8988T (cell line): ENCODE results near the gene PTPN2.

Source experiments
- DNase-seq: peaks from one replicate; pipeline ENCODE4 v3.0.0; 2011

The PTPN2 gene

GRCh38 chr18:12857215-12857905 is 26.7 kb downstream of the PTPN2 start:
- no peak for DNase-seq

GRCh38 chr18:12855916-12856315 is 28.1 kb downstream of the PTPN2 start:
- no peak for DNase-seq

DNA sequence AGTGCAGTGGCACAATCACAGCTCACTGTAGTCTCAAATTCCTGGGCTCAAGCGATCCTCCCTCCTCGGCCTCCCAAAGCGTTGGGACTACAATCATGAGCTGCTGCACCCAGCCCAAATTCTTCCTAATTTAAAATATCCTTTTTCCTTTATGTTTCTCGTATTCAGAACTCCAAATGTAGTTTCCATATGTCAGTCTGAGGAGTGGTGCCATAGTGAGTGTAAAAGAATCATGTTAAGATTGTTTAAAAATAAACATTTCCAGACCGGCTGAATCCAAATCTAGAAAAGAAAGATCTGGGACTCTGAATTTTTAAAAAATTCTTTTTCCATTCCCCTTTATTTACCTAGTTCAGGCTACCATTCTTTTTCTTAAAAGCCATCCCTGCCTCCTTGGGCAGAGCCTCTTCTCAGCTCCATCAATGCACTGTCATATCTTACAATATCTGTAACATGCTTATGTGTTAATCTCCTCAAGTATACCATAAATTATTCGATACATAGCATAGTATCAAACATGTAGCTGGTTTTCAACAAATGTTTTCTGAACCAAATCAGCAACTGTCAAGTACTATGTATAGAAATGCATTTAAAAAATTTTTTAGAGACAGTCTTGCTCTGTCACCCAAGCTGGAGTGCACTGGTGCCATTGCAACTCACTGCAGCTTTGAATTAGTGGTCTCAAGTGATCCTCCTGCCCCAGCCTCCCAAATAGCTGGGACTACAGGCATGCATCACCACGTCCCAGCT is 31.3 kb downstream of the PTPN2 start:
- DNase-seq = no peak

GRCh38 chr18:12851716-12852115 is 32.3 kb downstream of the PTPN2 start:
- DNase-seq = no peak

DNA sequence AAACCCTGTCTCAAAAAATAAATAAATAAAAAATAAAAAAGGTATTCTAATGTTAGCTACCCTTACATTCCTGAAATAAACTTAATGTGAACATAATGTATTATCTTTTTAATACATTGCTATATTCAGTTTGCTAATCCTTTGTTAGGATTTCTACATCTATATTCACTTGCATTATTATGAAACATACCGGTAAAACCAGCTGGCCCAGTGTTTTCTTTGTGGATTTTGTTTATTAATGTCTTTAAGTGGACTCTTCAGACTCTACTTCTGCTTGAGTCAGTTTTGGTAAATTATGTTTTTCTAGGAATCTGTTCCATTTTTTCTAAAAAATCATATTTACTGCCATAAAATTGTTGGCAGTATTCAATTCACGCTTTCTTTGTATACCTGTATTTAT is 34.5 kb downstream of the PTPN2 start:
- no peak for DNase-seq

GRCh38 chr18:12848405-12848804 is 35.6 kb downstream of the PTPN2 start:
- no peak for DNase-seq

DNA sequence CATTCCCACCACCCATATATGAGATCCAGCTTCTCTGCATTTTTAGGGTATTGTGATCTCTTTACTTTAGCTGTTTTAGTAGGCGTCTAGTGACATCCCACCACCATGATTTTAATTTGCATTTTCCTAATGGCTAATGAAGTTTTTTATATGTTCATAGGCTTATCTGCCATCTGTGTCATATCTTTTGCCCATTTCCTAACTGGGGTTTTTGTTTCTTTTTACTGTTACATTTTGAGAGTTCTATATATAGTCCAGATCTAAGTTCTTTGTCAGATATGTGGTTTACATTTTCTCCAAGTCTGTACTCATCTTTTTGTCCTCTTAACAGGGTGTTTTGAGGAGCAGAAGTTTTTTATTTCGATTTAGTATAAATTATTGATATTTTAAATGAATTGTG is 39.6 kb downstream of the PTPN2 start:
- DNase-seq = no peak

DNA sequence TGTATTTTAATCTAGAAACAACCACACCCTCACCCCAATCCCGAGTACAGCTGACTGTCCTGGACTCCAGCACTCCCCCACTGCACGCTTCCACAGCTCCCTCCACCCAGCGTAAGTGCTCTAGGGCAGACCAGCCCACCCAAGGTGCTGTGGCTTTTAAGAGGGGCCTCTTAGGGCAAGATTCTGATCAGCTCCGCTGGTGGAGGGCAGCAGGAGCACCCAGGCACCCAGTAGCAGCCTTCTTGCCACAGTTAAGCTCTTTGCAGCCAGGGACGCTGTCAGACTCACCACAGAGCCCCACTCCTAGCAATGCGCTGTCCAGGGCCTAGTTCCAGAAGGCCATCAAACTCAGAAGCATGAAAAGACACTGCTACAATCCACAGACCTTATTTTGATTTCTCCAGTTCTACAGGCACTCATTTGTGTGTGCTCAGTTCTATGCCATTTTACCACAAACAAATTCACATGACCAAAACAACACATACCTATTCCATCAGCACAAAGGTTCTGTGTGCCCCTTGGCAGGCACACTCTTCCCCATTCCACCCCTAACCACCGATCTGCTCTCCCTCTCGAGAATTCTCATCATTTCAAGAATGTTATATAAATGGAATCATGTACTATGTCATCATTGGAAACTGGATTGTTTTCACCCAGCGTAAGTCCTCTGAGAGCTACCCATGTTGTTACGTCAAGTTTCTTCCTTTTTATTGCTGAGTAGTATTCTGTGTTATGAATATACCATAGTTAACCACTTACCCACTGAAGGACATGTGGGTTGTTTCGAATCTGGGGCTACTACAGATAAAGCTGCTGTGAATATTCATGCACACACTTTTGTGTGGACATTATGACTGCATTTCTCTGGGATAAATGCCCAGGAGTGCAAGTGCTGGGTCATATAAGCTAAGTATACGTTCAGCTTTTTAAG is 40.4 kb downstream of the PTPN2 start:
- DNase-seq = no peak

DNA sequence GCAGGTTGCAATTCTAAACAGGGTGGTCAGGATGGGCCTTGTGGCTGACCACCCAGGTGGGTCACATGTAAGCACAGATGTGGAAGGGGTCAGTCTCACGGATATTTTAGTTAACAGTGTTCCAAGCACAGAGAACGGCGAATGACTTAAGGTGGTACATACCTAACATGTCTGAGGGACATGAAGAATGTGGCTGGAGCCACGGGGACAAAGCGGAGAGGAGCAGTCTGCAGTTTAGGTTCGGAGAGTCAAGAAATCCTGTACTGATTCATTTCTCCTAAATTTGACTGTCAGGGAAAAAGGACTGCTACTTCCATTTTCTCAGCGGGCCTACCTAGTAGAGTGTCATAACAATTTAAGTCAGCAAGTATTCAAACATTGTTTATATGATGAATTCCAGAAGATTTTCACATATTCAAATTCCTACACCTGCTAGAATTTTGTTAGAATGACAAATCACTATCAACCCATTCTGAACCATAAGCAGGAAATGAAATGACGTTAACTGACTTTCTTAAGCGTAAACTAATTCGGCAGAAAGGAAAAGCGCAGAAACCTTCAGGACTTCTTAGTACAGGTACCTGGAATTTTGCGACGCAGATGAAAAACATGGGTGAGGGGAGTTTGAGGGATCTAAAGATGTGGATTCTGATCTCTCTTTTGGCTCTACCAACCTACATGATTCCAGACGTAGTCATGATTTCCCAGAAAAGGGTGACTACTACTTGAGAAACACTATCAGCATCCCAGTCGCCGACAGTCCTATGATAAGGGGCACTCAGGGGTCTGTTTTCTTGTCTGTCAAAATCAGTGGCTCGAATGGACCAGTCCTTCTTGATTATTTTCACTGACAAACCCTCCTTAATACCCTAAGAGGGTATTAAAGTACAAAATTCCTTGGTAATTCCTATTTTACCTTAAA is 41.3 kb downstream of the PTPN2 start:
- DNase-seq = no peak

DNA sequence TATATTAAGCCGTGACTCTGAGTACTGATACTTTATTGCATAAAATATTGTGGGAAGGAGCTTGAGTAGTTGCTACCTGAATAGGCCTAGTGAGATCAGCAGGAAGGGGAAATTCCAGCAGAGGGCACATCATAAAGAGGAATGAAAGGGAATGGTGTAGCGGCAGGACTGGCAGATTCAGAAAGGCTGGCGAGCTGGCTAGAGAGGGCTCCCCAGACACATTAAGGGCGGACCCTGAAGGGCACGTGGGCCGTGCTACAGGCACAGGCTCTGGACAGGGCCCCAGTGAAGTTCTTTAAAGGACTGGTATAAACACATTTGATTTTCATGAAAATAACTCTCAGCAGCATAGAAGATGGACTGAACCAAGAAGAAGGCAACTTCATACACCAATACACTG is 43.0 kb downstream of the PTPN2 start:
- DNase-seq = no peak

DNA sequence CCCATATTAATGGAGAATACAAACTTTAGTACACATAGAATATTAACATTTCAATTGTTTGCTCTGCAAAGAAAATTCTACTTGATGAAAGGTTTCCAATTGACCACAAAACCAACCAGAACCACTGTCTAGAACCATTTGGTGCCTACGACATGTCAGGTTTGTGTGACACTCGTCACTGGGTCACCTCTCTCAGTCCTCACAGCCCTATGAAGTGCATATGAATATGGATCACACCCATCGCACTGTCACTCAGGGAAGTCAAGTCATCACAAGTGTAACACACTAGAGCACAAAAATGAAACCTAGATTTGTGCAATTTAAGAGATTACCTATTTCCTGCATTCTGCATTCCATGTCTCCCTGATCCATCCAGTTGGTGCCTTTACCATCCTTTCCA is 43.7 kb downstream of the PTPN2 start:
- no peak for DNase-seq

- no peak for DNase-seq
These were observed 44.4 kb downstream of the PTPN2 start for GRCh38 chr18:12839526-12840196.

GRCh38 chr18:12839057-12839525 is 44.9 kb downstream of the PTPN2 start:
- no peak for DNase-seq

GRCh38 chr18:12838178-12838634 is 45.8 kb downstream of the PTPN2 start:
- peak; percentile 15 for DNase-seq

DNA sequence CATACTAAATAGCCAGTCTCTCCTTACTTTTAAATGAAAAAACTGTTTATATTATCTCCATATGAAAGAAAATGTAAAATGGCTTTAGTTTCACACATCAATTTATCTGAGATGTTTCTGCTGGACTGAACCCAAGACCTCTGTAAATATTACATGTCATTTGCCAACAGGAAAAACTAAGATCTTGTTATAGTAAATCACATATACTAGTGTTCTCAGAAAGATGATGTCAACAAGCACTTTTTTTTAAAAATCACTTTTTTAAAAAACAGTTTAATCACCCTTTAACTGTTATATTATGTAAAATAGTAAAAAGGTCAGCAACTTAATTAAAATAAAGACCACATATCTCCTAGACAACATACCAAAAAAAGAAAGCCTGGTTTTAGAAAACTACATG is 46.3 kb downstream of the PTPN2 start:
- DNase-seq = no peak

DNA sequence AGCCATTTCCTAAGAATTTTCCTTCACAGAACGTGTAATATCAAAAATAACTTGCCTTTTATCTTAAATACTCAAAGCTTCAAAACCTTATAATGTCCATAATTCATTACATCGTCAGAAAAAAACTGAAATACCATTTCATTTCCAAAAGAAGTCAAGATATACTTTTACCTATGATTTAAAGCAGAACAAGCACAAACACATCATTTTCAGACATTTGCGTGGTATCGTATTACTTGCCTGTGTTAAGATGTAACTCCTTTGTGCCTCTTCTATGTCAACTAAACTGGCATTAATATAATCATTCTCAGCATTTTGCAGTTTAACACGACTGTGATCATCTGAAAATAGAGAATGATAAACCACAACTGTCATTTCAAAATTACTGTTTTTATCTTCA is 47.5 kb downstream of the PTPN2 start:
- no peak for DNase-seq

GRCh38 chr18:12828116-12829051 is 55.7 kb downstream of the PTPN2 start:
- DNase-seq = no peak

GRCh38 chr18:12827588-12827987 is 56.4 kb downstream of the PTPN2 start:
- no peak for DNase-seq

DNA sequence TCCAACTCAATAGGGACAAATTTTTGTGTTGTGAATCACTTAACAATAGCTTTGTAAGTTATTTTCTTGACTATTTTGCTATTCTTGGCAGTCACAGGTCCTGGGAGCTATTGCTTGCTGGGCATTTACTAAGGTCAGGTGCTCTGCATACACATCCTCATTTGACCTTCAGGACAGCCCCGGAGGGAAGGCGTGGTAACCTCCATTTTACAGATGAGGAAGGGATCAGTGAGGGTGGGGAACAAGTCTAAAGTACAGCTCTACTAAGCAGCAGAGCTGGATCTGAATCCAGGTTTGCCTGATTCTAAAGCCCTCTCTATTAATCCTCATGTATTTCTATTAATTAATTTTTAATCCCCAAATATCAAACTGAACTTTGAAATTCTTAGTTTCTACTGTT is 58.8 kb downstream of the PTPN2 start:
- no peak for DNase-seq

- DNase-seq = no peak
These were observed 60.1 kb downstream of the PTPN2 start for GRCh38 chr18:12823892-12824291.
